CD14-positive monocyte (primary cell): ENCODE data around the gene RNPS1. TPM values are rescaled to one million over a fixed set of nuclear protein-coding genes. Genes with fewer than 3 reads are reported as not detected.

Source experiments
- DNase-seq, 3 donors: peaks; one replicate each; pipeline ENCODE4 v3.0.0-alpha.2; 2011 to 2022
- H2AFZ ChIP-seq: 2 replicates; pipeline ENCODE4 v1.6.0; 2012; ENCODE audit warnings: mild to moderate bottlenecking, low read depth, low read length, inconsistent platforms; ENCODE audit not compliant: insufficient read depth, poor library complexity, severe bottlenecking
- H3K27ac ChIP-seq, 2 donors: 1 replicate in 1 of 2; 2 replicates in 1 of 2; pipeline ENCODE4 v1.5.1; 2012 to 2013; ENCODE audit warnings: low read length in 2 of 2, control low read depth in 1 of 2, inconsistent platforms in 1 of 2, low read depth in 1 of 2, mild to moderate bottlenecking in 1 of 2
- H3K27me3 ChIP-seq, 2 donors: one replicate each; pipeline versions ENCODE4 v1.6.0 to v1.6.1; 2011 to 2013; ENCODE audit warnings: low read length in 2 of 2; ENCODE audit not compliant: control insufficient read depth in 2 of 2, insufficient read depth in 2 of 2
- H3K36me3 ChIP-seq, 2 donors: replicated peaks in 1 of 2; 1 replicate in 1 of 2; 2 replicates in 1 of 2; pipeline versions ENCODE4 v1.5.1 to v1.6.1; 2012 to 2013; ENCODE audit warnings: low read length in 2 of 2, control low read depth in 1 of 2, inconsistent platforms in 1 of 2, mild to moderate bottlenecking in 1 of 2; ENCODE audit not compliant: insufficient read depth in 2 of 2, control insufficient read depth in 1 of 2
- H3K4me1 ChIP-seq, 2 donors: 1 replicate in 1 of 2; 2 replicates in 1 of 2; pipeline versions ENCODE4 v1.5.1 to v1.6.1; 2012 to 2013; ENCODE audit warnings: low read length in 2 of 2, control low read depth in 1 of 2, inconsistent platforms in 1 of 2, mild to moderate bottlenecking in 1 of 2, moderate library complexity in 1 of 2; ENCODE audit not compliant: insufficient read depth in 2 of 2, control insufficient read depth in 1 of 2
- H3K4me2 ChIP-seq: replicated peaks from 2 replicates; pipeline ENCODE3; 2012; ENCODE audit warnings: low read length, moderate library complexity, mild to moderate bottlenecking; ENCODE audit not compliant: poor library complexity, severe bottlenecking; ENCODE audit errors: extremely low read depth
- H3K4me3 ChIP-seq, 3 experiments: fragments of 200-600 bp in 1 of 3; sonication (generic) in 1 of 3; replicated peaks in 1 of 3; 1 replicate in 2 of 3; 2 replicates in 1 of 3; pipeline ENCODE4 v1.5.1; 2011 to 2013; ENCODE audit warnings: low read length in 3 of 3, mild to moderate bottlenecking in 3 of 3, control low read depth in 2 of 3, low read depth in 2 of 3, inconsistent platforms in 1 of 3, moderate library complexity in 1 of 3
- H3K79me2 ChIP-seq: 2 replicates; pipeline ENCODE4 v1.6.0; 2012; ENCODE audit warnings: mild to moderate bottlenecking, control low read depth, inconsistent platforms, low read length, moderate library complexity; ENCODE audit not compliant: insufficient read depth
- H3K9ac ChIP-seq: 2 replicates; pipeline ENCODE4 v1.6.0; 2017; ENCODE audit warnings: low read length, mild to moderate bottlenecking; ENCODE audit not compliant: insufficient read depth, poor library complexity, severe bottlenecking
- H3K9me3 ChIP-seq, 2 donors: replicated peaks in 1 of 2; 1 replicate in 1 of 2; 2 replicates in 1 of 2; pipeline versions ENCODE4 v1.5.1 to v1.6.1; 2012 to 2013; ENCODE audit warnings: low read length in 2 of 2, control low read depth in 1 of 2; ENCODE audit not compliant: control insufficient read depth in 1 of 2, insufficient read depth in 1 of 2
- H4K20me1 ChIP-seq: 2 replicates; pipeline ENCODE4 v1.6.0; 2012; ENCODE audit warnings: mild to moderate bottlenecking, low read length, control low read depth, moderate library complexity; ENCODE audit not compliant: insufficient read depth
- H3K27ac Mint-ChIP-seq, 7 donors: one replicate each; pipeline ENCODE4 v1.8.0; 2020; ENCODE audit warnings: mild to moderate bottlenecking in 7 of 7, mixed read lengths in 7 of 7, moderate library complexity in 6 of 7, inconsistent platforms in 2 of 7
- H3K27me3 Mint-ChIP-seq, 3 donors: one replicate each; pipeline ENCODE4 v1.8.0; 2021 to 2022; ENCODE audit warnings: low read depth in 3 of 3, mild to moderate bottlenecking in 3 of 3, mixed read lengths in 3 of 3, moderate library complexity in 3 of 3, inconsistent platforms in 1 of 3
- H3K36me3 Mint-ChIP-seq, 2 donors: one replicate each; pipeline ENCODE4 v1.8.0; 2020; ENCODE audit warnings: mixed read lengths in 2 of 2, inconsistent platforms in 1 of 2, mild to moderate bottlenecking in 1 of 2
- H3K4me1 Mint-ChIP-seq: one replicate; pipeline ENCODE4 v1.8.0; 2020; ENCODE audit warnings: mild to moderate bottlenecking, mixed read lengths
- H3K4me3 Mint-ChIP-seq, 2 donors: one replicate each; pipeline ENCODE4 v1.8.0; 2020; ENCODE audit warnings: mild to moderate bottlenecking in 2 of 2, mixed read lengths in 2 of 2, moderate library complexity in 1 of 2
- H3K9me3 Mint-ChIP-seq, 7 donors: one replicate each; pipeline ENCODE4 v1.8.0; 2020 to 2022; ENCODE audit warnings: mixed read lengths in 7 of 7, mild to moderate bottlenecking in 6 of 7, moderate library complexity in 6 of 7, inconsistent platforms in 2 of 7
- CTCF ChIP-seq: fragments of 200-600 bp; IDR thresholded peaks from one replicate; pipeline ENCODE4 v1.8.0; 2022; ENCODE audit warnings: antibody characterized with exemption, mild to moderate bottlenecking
- WGBS: methylation state at CpG from one replicate; pipeline ENCODE4 v1.1.5; 2013; ENCODE audit warnings: missing lambda C conversion rate; ENCODE audit not compliant: insufficient coverage; 5-methylcytosine and 5-hydroxymethylcytosine counted together
- intact Hi-C, 2 donors: fragments of 100-400 bp; cut with micrococcal nuclease; formaldehyde crosslinking; loops; one replicate each; pipeline versions ENCODE4 v1.15.0 to v1.15.1; 2023
- polyA plus RNA-seq, 3 donors: library from polyadenylated mRNA; depleted of rRNA in 1 of 3; unstranded in 2 of 3; stranded (reverse) in 1 of 3; fragments of 300-500 nt in 2 of 3; fragments of >200 nt in 1 of 3; fragmentation: Illumina TruSeq in 2 of 3; gene quantifications; 1 replicate in 2 of 3; 2 replicates in 1 of 3; pipeline ENCODE4 v1.2.3, GENCODE V29; 2012 to 2021

RNPS1 gene
- polyA plus RNA-seq, 3 donors: 93.7 to 176 (median 106) TPM

- Histone ChIP-seq H3K27ac (no peak overlapping the region), H2AFZ (no peak overlapping the region), H3K36me3 (peaks cover 33 to 43% of the 10 kb centered on the region in 2 donors), H3K4me2 (no peak overlapping the region), H3K27me3 (peaks cover 18 to 38% of the 10 kb centered on the region in 2 donors), H3K4me1 (peaks cover 5 to 6% of the 10 kb centered on the region in 2 donors), H3K4me3 (no peak overlapping the region), H3K9ac (no peak overlapping the region), H3K79me2 (no peaks in the 10 kb centered on the region), H4K20me1 (peaks cover 25% of the 10 kb centered on the region), H3K9me3 (no peaks in the 10 kb centered on the region)
- TF ChIP-seq CTCF: no peak
- Mint-ChIP-seq H3K27ac (no peak overlapping the region), H3K4me1 (peaks cover 8% of the 10 kb centered on the region), H3K9me3 (peaks cover 0 to 6% (median 0%) of the 10 kb centered on the region in 7 donors), H3K36me3 (peaks cover 38 to 61% of the 10 kb centered on the region in 2 donors), H3K4me3 (no peak overlapping the region), H3K27me3 (peaks cover 32 to 49% (median 35%) of the 10 kb centered on the region in 3 donors)
- 92% methylated on average over 14 of the region's 15 CpGs for WGBS
- intact Hi-C loops: no loop called here
- no peak for DNase-seq
These were observed 28.9 kb downstream of the RNPS1 start for GRCh38 chr16:2238838-2239675.

- Histone ChIP-seq H3K27me3 (peaks cover 18 to 38% of the 10 kb centered on the region in 2 donors), H3K79me2 (no peaks in the 10 kb centered on the region), H4K20me1 (peaks cover 26% of the 10 kb centered on the region), H3K4me3 (no peak overlapping the region), H3K9ac (no peak overlapping the region), H3K36me3 (peaks cover 34 to 43% of the 10 kb centered on the region in 2 donors), H3K9me3 (no peaks in the 10 kb centered on the region), H3K27ac (no peak overlapping the region), H3K4me1 (peaks cover 5 to 6% of the 10 kb centered on the region in 2 donors), H3K4me2 (no peak overlapping the region), H2AFZ (no peak overlapping the region)
- H3K9me3 Mint-ChIP-seq: peaks cover 0 to 6% (median 0%) of the 10 kb centered on the region in 7 donors
- H3K36me3 Mint-ChIP-seq: peaks cover 36 to 59% of the 10 kb centered on the region in 2 donors
- WGBS: 71% methylated on average over 15 of the region's 18 CpGs
- no peak for DNase-seq
- H3K4me1 Mint-ChIP-seq: peaks cover 8% of the 10 kb centered on the region
- no peak for TF ChIP-seq CTCF
- intact Hi-C loops: no loop called here
- H3K4me3 Mint-ChIP-seq: no peak overlapping the region
- H3K27ac Mint-ChIP-seq: no peak overlapping the region
- H3K27me3 Mint-ChIP-seq: peaks cover 35 to 50% (median 35%) of the 10 kb centered on the region in 3 donors
These were observed 29.6 kb downstream of the RNPS1 start for GRCh38 chr16:2238150-2238837.
